ENCODE data around the gene PSMD14. TPM values are rescaled to one million over a fixed set of nuclear protein-coding genes. Genes with fewer than 3 reads are reported as not detected.

PSMD14 gene
- total and polyA plus RNA-seq, 2 of the 8 experiments (the other 6 are each of a cell fraction or from before 2014, with no cell fraction given) = 53.9 to 88.7 TPM

- no peak for TF ChIP-seq JUND (IDR thresholded peaks at IDR 0.05; ENCODE audit: low read length)
- TF ChIP-seq, protein P1, sequence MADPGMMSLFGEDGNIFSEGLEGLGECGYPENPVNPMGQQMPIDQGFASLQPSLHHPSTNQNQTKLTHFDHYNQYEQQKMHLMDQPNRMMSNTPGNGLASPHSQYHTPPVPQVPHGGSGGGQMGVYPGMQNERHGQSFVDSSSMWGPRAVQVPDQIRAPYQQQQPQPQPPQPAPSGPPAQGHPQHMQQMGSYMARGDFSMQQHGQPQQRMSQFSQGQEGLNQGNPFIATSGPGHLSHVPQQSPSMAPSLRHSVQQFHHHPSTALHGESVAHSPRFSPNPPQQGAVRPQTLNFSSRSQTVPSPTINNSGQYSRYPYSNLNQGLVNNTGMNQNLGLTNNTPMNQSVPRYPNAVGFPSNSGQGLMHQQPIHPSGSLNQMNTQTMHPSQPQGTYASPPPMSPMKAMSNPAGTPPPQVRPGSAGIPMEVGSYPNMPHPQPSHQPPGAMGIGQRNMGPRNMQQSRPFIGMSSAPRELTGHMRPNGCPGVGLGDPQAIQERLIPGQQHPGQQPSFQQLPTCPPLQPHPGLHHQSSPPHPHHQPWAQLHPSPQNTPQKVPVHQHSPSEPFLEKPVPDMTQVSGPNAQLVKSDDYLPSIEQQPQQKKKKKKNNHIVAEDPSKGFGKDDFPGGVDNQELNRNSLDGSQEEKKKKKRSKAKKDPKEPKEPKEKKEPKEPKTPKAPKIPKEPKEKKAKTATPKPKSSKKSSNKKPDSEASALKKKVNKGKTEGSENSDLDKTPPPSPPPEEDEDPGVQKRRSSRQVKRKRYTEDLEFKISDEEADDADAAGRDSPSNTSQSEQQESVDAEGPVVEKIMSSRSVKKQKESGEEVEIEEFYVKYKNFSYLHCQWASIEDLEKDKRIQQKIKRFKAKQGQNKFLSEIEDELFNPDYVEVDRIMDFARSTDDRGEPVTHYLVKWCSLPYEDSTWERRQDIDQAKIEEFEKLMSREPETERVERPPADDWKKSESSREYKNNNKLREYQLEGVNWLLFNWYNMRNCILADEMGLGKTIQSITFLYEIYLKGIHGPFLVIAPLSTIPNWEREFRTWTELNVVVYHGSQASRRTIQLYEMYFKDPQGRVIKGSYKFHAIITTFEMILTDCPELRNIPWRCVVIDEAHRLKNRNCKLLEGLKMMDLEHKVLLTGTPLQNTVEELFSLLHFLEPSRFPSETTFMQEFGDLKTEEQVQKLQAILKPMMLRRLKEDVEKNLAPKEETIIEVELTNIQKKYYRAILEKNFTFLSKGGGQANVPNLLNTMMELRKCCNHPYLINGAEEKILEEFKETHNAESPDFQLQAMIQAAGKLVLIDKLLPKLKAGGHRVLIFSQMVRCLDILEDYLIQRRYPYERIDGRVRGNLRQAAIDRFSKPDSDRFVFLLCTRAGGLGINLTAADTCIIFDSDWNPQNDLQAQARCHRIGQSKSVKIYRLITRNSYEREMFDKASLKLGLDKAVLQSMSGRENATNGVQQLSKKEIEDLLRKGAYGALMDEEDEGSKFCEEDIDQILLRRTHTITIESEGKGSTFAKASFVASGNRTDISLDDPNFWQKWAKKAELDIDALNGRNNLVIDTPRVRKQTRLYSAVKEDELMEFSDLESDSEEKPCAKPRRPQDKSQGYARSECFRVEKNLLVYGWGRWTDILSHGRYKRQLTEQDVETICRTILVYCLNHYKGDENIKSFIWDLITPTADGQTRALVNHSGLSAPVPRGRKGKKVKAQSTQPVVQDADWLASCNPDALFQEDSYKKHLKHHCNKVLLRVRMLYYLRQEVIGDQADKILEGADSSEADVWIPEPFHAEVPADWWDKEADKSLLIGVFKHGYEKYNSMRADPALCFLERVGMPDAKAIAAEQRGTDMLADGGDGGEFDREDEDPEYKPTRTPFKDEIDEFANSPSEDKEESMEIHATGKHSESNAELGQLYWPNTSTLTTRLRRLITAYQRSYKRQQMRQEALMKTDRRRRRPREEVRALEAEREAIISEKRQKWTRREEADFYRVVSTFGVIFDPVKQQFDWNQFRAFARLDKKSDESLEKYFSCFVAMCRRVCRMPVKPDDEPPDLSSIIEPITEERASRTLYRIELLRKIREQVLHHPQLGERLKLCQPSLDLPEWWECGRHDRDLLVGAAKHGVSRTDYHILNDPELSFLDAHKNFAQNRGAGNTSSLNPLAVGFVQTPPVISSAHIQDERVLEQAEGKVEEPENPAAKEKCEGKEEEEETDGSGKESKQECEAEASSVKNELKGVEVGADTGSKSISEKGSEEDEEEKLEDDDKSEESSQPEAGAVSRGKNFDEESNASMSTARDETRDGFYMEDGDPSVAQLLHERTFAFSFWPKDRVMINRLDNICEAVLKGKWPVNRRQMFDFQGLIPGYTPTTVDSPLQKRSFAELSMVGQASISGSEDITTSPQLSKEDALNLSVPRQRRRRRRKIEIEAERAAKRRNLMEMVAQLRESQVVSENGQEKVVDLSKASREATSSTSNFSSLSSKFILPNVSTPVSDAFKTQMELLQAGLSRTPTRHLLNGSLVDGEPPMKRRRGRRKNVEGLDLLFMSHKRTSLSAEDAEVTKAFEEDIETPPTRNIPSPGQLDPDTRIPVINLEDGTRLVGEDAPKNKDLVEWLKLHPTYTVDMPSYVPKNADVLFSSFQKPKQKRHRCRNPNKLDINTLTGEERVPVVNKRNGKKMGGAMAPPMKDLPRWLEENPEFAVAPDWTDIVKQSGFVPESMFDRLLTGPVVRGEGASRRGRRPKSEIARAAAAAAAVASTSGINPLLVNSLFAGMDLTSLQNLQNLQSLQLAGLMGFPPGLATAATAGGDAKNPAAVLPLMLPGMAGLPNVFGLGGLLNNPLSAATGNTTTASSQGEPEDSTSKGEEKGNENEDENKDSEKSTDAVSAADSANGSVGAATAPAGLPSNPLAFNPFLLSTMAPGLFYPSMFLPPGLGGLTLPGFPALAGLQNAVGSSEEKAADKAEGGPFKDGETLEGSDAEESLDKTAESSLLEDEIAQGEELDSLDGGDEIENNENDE (IDR thresholded peaks at IDR 0.05; ENCODE audit: insufficient replicate concordance, low read length) = no peak
Measured at GRCh38 chr2:161355983-161356382, 47.8 kb downstream of the PSMD14 start (continued).

Measured in H1 (cell line).